H1 (cell line): ENCODE data around the gene GALNT4. TPM values are rescaled to one million over a fixed set of nuclear protein-coding genes. Genes with fewer than 3 reads are reported as not detected.

Source experiments
- JUN ChIP-seq: IDR thresholded peaks from 2 replicates; pipeline ENCODE4 v1.6.1; 2011; ENCODE audit warnings: low read depth, mild to moderate bottlenecking, improper control_type of control experiment, low read length
- NANOG ChIP-seq: IDR thresholded peaks from 2 replicates; pipeline ENCODE4 v1.6.1; 2011; ENCODE audit warnings: low read length, low read depth, mild to moderate bottlenecking, inconsistent platforms; ENCODE audit not compliant: insufficient read depth, poor library complexity, severe bottlenecking
- SRF ChIP-seq: IDR thresholded peaks from 2 replicates; pipeline ENCODE4 v1.6.1; 2011; ENCODE audit warnings: mild to moderate bottlenecking, low read depth, low read length, moderate library complexity
- polyA plus RNA-seq, 7 experiments: library from polyadenylated mRNA; depleted of rRNA in 3 of 7; stranded (reverse) in 5 of 7; unstranded in 2 of 7; fragments of >200 nt in 5 of 7; fragments of 200-250 nt in 2 of 7; gene quantifications; 1 replicate in 5 of 7; 2 replicates in 1 of 7; 4 replicates in 1 of 7; pipeline versions ENCODE4 v1.2.1 to v1.2.3, GENCODE V29; 2011 to 2013; ENCODE audit warnings: missing spikeins in 2 of 7, mixed read lengths in 2 of 7
- total RNA-seq: library from RNA; stranded (reverse); fragmentation: NEBNext Ultra II Directional; extraction: Animal tissue kit (Norgen Biotek cat#: 25700); gene quantifications from 2 replicates; pipeline ENCODE4 v1.2.1, GENCODE V29; 2021

The GALNT4 gene
- total and polyA plus RNA-seq, 2 of the 8 experiments (the other 6 are each of a cell fraction or from before 2014, with no cell fraction given), result 0.45 to 3.3 TPM

DNA sequence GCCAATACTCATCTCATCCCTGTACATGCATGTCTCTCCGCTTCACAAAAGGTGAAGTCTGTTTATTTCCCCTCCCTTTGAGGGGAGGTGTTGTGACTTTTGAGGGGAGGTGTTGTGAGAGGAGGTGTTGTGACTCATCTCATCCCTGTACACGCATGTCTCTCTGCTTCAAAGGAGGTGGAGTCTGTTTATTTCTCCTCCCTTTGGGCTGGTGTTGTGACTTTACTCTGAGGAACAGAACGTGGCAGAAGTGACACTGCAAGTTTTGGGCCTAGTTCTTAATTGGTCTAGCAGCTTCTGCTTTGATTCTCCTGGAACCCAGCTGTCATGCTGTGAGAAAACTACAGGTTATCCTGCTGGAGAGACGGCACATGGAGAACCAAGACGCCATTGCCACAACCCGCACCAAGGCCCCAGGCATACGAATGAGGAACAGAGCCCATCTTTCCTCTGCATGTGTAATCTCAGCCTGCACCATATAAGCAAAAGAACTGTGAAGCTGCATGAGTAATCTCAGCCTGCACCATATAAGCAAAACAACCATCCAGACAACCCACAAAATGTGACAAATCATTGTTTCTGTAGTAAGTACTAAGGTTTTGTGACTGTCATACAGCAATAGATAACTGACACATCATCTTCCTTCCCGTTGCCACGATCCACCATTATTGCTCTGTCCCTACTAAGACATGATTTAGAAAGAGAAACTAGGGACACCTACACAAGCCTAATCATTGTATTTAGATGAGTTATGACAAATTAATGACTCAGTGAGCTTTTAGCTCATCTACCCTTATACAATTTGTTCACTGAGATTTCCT is 30.0 kb downstream of the GALNT4 start (continued):
- TF ChIP-seq SRF (no peak), JUN (no peak), NANOG (no peak)
- TF ChIP-seq, all 59 proteins: peak for 0
